Mucosa of descending colon (tissue), 3 donors: Measurements from ENCODE around the gene ATP8B4. TPM values are rescaled to one million over a fixed set of nuclear protein-coding genes. Genes with fewer than 3 reads are reported as not detected.
"Not testable (repeated sequence)": the region's sequence is repeated elsewhere in the genome, so short reads cannot be mapped to it uniquely, and the experiment has no call there.

Experiments used
- ATAC-seq: fragments of 200-7000 bp; cut with Tn5 transposase; one replicate; pipeline ENCODE4 v1.9.1; 2020; ENCODE audit warnings: mild to moderate bottlenecking, moderate library complexity
- DNase-seq, 3 donors: peaks; one replicate each; pipeline ENCODE4 v3.0.0-alpha.2; 2020
- H3K36me3 ChIP-seq: fragments of 200-600 bp; one replicate; pipeline ENCODE4 v1.8.0; 2021; ENCODE audit warnings: low read depth, mild to moderate bottlenecking
- H3K4me1 ChIP-seq: fragments of 200-600 bp; one replicate; pipeline ENCODE4 v1.8.0; 2021; ENCODE audit warnings: low read depth, mild to moderate bottlenecking
- H3K4me3 ChIP-seq: fragments of 200-600 bp; one replicate; pipeline ENCODE4 v1.8.0; 2021; ENCODE audit warnings: mild to moderate bottlenecking
- H3K9me3 ChIP-seq: fragments of 200-600 bp; one replicate; pipeline ENCODE4 v1.8.0; 2021; ENCODE audit warnings: mild to moderate bottlenecking
- CTCF ChIP-seq: fragments of 200-600 bp; IDR thresholded peaks from one replicate; pipeline ENCODE4 v1.8.0; 2022; ENCODE audit warnings: antibody characterized with exemption, mild to moderate bottlenecking
- intact Hi-C, 2 donors: fragments of 100-400 bp; cut with DNase I in 1 of 2; cut with micrococcal nuclease in 1 of 2; formaldehyde crosslinking; loops; one replicate each; pipeline versions ENCODE4 v1.11.0 to v1.11.1; 2022; cut with DNase I, micrococcal nuclease
- total RNA-seq, 3 donors: library from RNA; stranded (reverse); fragmentation: NEBNext Ultra II Directional in 2 of 3; extraction: Animal tissue kit (Norgen Biotek cat#: 25700) in 2 of 3; gene quantifications; one replicate each; pipeline versions ENCODE4 v1.2.1 to v1.2.4, GENCODE V29; 2021 to 2023
- donor health status: DM: no; HTN: no; CAD: no; lungs with moderate emphysema.
- donor health status: DM: no; HTN: no; CAD: no.
- donor health status: DM: no; HTN: yes; CAD: no.

ATP8B4 gene
- total RNA-seq, 3 donors from 2014 or later: 4.7 to 8.9 (median 7.4) TPM

- Histone ChIP-seq H3K4me3 (no peak overlapping the region), H3K9me3 (no peaks in the 10 kb centered on the region), H3K4me1 (peaks cover 2% of the 10 kb centered on the region), H3K36me3 (no peaks in the 10 kb centered on the region)
- ATAC-seq: no peak
- TF ChIP-seq CTCF: no peak
- DNase-seq: no peak
- intact Hi-C loops: no loop called here
These were observed 45.4 kb upstream of the ATP8B4 start for GRCh38 chr15:50164458-50164857.

GRCh38 chr15:50163719-50164410 lies 44.8 kb upstream of the ATP8B4 start:
- Histone ChIP-seq H3K4me1 (peaks cover 2% of the 10 kb centered on the region), H3K9me3 (no peaks in the 10 kb centered on the region), H3K36me3 (no peaks in the 10 kb centered on the region), H3K4me3 (no peak overlapping the region)
- DNase-seq (no peak), ATAC-seq (no peak)
- intact Hi-C loops: no loop called here
- TF ChIP-seq CTCF: no peak

- DNase-seq (no peak), ATAC-seq (no peak)
- H3K4me3 ChIP-seq: no peak overlapping the region
- H3K9me3 ChIP-seq: no peaks in the 10 kb centered on the region
- peaks cover 2% of the 10 kb centered on the region for H3K4me1 ChIP-seq
- intact Hi-C loops: no loop called here
- no peak for TF ChIP-seq CTCF
- H3K36me3 ChIP-seq: no peaks in the 10 kb centered on the region
These were observed 44.1 kb upstream of the ATP8B4 start for GRCh38 chr15:50162969-50163718.

GRCh38 chr15:50158236-50158635 lies 39.2 kb upstream of the ATP8B4 start:
- H3K4me3 ChIP-seq, DNase-seq, H3K36me3 ChIP-seq, ATAC-seq, H3K4me1 ChIP-seq, intact Hi-C loops, H3K9me3 ChIP-seq: not testable (repeated sequence)

GRCh38 chr15:50151476-50151875 lies 32.4 kb upstream of the ATP8B4 start:
- no peak for DNase-seq
- Histone ChIP-seq H3K4me3 (no peak overlapping the region), H3K9me3 (peaks cover 6% of the 10 kb centered on the region), H3K36me3 (no peaks in the 10 kb centered on the region), H3K4me1 (no peaks in the 10 kb centered on the region)
- intact Hi-C loops: no loop called here
- ATAC-seq: no peak
- no peak for TF ChIP-seq CTCF

GRCh38 chr15:50150851-50151250 lies 31.8 kb upstream of the ATP8B4 start:
- intact Hi-C loops: no loop called here
- no peak for DNase-seq

More at GRCh38 chr15:50150851-50151250, 31.8 kb upstream of the ATP8B4 start:
- Histone ChIP-seq H3K4me1 (no peaks in the 10 kb centered on the region), H3K9me3 (peaks cover 6% of the 10 kb centered on the region), H3K36me3 (no peaks in the 10 kb centered on the region), H3K4me3 (no peak overlapping the region)
- no peak for ATAC-seq
- TF ChIP-seq CTCF: no peak
